ENCODE data around the gene BATF3. TPM values are rescaled to one million over a fixed set of nuclear protein-coding genes. Genes with fewer than 3 reads are reported as not detected.
A peak's percentile ranks its signal among the peaks of the same experiment; 100 is the strongest.

The BATF3 gene
- total RNA-seq, 1 experiment from 2014 or later: 3.9 TPM

DNA sequence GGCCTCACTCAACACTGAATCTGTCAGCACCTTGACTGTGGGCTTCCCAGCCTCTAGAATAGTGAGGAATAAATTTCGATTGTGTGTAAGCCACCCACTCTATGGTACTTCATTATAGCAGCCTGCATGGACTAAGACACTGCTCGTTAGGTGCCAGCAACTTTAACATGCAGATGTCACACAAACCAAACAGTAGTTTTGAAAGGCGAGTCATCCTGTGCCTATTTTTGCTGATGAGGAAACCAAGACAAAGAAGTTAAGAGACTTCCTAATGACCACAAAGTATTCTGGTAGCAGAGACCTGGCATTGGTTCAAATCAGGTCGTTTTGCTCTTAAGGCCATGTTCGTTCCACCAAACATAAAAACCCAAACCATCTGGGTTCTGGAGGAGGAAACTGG lies 42.9 kb downstream of the BATF3 start:
- no peak overlapping the region for H3K27ac Mint-ChIP-seq
- ATAC-seq: no peak
- no peak for DNase-seq (ENCODE audit: low spot score)
- H3K27me3 Mint-ChIP-seq (ENCODE audit: low read depth): peaks cover 16% of the 10 kb centered on the region
- peaks cover 15% of the 10 kb centered on the region for H3K9me3 Mint-ChIP-seq
- POLR2A ChIA-PET: no interaction called here
- no peak overlapping the region for H3K4me3 Mint-ChIP-seq
- H3K36me3 Mint-ChIP-seq: no peaks in the 10 kb centered on the region
- CTCF ChIA-PET: interaction anchor here (0.6 to 2.8 kb wide), 3 partner anchors 8 to 201 kb away, joined by 3 to 15 read pairs (median 6); no protein-coding TSS in a partner anchor
- TF ChIP-seq USF2 (CRISPR knock-in tag; IDR thresholded peaks at IDR 0.05) (no peak), HMGXB4 (CRISPR knock-in tag; IDR thresholded peaks at IDR 0.05) (no peak), TEAD1 (CRISPR knock-in tag; IDR thresholded peaks at IDR 0.05) (no peak), CREM (CRISPR knock-in tag; IDR thresholded peaks at IDR 0.05) (no peak)
- peaks cover 25% of the 10 kb centered on the region for H3K4me1 Mint-ChIP-seq

DNA sequence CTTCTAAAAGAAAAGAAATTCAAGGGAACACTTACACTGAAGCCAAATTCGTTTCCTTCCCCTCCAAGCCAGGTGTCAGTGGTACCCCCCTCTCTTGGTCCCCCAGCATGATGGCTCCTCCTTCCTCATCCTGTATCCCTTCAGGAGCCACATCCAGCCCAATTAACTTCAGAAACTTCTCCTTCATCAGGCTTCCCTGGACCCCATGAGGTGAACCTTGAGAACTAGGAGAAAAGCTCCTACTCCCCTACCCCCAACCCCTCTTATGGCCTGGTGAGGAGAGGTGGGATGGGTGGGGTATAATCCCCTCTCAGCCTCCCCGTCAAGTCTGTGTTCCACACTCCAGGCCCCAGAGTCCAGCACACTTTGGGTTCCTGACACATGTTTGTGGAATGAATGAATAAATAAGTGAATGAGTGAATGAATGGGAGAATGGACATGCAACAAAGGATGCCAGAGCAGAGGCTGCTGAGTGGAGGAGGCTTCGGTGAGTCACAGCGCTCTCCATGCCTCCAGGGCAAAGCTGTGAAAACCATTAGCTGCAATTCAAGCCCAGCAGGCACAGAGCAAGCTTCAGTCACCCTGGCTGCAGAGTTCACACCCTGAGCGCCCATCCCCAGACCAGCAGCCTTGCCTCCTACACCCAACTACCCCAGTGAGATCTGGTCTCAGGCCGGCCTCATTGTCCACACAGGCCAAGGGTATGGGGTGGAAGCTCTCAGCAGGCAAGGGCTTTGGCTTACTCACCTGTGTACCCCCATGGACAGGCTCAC lies 43.8 kb downstream of the BATF3 start:
- peak; percentile 80 for ATAC-seq

DNA sequence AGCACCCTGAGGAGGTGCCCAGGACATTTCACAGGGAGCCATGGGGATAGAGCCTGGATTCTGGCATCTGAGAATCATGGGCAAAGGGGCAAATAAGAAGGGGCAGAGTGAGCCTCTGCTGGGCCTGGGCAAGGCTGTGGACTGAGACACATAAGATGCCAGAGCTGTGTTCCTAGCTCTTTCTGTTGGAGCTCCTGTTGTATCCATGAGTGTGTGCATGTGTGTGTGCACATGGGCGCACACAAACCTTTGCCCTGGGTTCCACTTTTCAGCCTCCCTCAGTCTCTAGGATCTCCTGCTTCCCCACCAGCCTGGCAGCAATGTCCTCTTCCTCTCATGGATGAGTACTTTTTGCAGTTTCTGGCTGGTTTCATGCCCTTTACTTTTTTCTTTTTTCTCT lies 47.0 kb downstream of the BATF3 start:
- POLR2A ChIA-PET: no interaction called here
- TF ChIP-seq HMGXB4 (CRISPR knock-in tag; IDR thresholded peaks at IDR 0.05) (no peak), SMAD3 (CRISPR knock-in tag; IDR thresholded peaks at IDR 0.05; ENCODE audit: borderline replicate concordance) (no peak), ZNF671 (CRISPR knock-in tag; IDR thresholded peaks at IDR 0.05) (no peak), ZNF121 (CRISPR knock-in tag; IDR thresholded peaks at IDR 0.05) (no peak), E2F4 (CRISPR knock-in tag; IDR thresholded peaks at IDR 0.05; ENCODE audit: borderline replicate concordance, low read depth) (no peak), TCF7 (CRISPR knock-in tag; IDR thresholded peaks at IDR 0.05; ENCODE audit: low read depth) (no peak), CREM (CRISPR knock-in tag; IDR thresholded peaks at IDR 0.05) (no peak), TEAD4 (CRISPR knock-in tag; IDR thresholded peaks at IDR 0.05) (no peak), ELF4 (CRISPR knock-in tag; IDR thresholded peaks at IDR 0.05; ENCODE audit: low read depth) (no peak), JUN (CRISPR knock-in tag; IDR thresholded peaks at IDR 0.05) (no peak)
- TF ChIP-seq, protein P1, sequence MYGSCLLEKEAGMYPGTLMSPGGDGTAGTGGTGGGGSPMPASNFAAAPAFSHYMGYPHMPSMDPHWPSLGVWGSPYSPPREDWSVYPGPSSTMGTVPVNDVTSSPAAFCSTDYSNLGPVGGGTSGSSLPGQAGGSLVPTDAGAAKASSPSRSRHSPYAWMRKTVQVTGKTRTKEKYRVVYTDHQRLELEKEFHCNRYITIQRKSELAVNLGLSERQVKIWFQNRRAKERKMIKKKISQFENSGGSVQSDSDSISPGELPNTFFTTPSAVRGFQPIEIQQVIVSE (CRISPR knock-in tag; IDR thresholded peaks at IDR 0.05; ENCODE audit: borderline replicate concordance): no peak

More for the DNA sequence above, 43.8 kb downstream of the BATF3 start:
- ChIA-PET POLR2A (interaction anchor here (0.7 kb wide), 1 partner anchor 47 kb away, joined by 4 read pairs; the partner anchor contains the start of gene ATF3), CTCF (interaction anchor here (2.8 kb wide), 1 partner anchor 9 kb away, joined by 15 read pairs; no protein-coding TSS in a partner anchor)
- Mint-ChIP-seq H3K9me3 (peaks cover 14% of the 10 kb centered on the region), H3K4me3 (no peak overlapping the region), H3K36me3 (no peaks in the 10 kb centered on the region), H3K27me3 (ENCODE audit: low read depth) (peaks cover 12% of the 10 kb centered on the region; the same call in 1 of the 2 replicates), H3K27ac (no peak overlapping the region), H3K4me1 (peaks cover 25% of the 10 kb centered on the region)
- no peak for TF ChIP-seq ETV6 (CRISPR knock-in tag; IDR thresholded peaks at IDR 0.05)
- no peak for TF ChIP-seq ZBTB21 (CRISPR knock-in tag; IDR thresholded peaks at IDR 0.05; ENCODE audit: borderline replicate concordance)
- TF ChIP-seq, protein P2, sequence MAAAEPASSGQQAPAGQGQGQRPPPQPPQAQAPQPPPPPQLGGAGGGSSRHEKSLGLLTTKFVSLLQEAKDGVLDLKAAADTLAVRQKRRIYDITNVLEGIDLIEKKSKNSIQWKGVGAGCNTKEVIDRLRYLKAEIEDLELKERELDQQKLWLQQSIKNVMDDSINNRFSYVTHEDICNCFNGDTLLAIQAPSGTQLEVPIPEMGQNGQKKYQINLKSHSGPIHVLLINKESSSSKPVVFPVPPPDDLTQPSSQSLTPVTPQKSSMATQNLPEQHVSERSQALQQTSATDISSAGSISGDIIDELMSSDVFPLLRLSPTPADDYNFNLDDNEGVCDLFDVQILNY (CRISPR knock-in tag; IDR thresholded peaks at IDR 0.05): no peak
- no peak for TF ChIP-seq CREM (CRISPR knock-in tag; IDR thresholded peaks at IDR 0.05)
- no peak for TF ChIP-seq JUN (CRISPR knock-in tag; IDR thresholded peaks at IDR 0.05)
- TF ChIP-seq, protein P3, sequence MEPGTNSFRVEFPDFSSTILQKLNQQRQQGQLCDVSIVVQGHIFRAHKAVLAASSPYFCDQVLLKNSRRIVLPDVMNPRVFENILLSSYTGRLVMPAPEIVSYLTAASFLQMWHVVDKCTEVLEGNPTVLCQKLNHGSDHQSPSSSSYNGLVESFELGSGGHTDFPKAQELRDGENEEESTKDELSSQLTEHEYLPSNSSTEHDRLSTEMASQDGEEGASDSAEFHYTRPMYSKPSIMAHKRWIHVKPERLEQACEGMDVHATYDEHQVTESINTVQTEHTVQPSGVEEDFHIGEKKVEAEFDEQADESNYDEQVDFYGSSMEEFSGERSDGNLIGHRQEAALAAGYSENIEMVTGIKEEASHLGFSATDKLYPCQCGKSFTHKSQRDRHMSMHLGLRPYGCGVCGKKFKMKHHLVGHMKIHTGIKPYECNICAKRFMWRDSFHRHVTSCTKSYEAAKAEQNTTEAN (CRISPR knock-in tag; IDR thresholded peaks at IDR 0.05): no peak
- TF ChIP-seq RELA (CRISPR knock-in tag; IDR thresholded peaks at IDR 0.05; ENCODE audit: borderline replicate concordance): no peak
- DNase-seq (ENCODE audit: low spot score): no peak

More for the DNA sequence above, 47.0 kb downstream of the BATF3 start:
- Mint-ChIP-seq H3K27me3 (ENCODE audit: low read depth) (peaks cover 3% of the 10 kb centered on the region; the same call in 1 of the 2 replicates), H3K9me3 (peaks cover 6% of the 10 kb centered on the region; the same call in 1 of the 2 replicates), H3K27ac (no peak overlapping the region), H3K4me3 (no peak overlapping the region), H3K4me1 (peaks cover 6% of the 10 kb centered on the region), H3K36me3 (no peaks in the 10 kb centered on the region)
- ATAC-seq (no peak), DNase-seq (ENCODE audit: low spot score) (no peak)
- CTCF ChIA-PET: interaction anchor here (1.7 kb wide), 1 partner anchor 13 kb away, joined by 8 read pairs; no protein-coding TSS in a partner anchor
